GM21515 (cell line): ENCODE data around the gene TARP.

Experiments used
- ATAC-seq: cut with Tn5 transposase; IDR thresholded peaks from one replicate; pipeline ENCODE4 v1.9.1; 2021; ENCODE audit not compliant: unreplicated experiment

Gene TARP

DNA sequence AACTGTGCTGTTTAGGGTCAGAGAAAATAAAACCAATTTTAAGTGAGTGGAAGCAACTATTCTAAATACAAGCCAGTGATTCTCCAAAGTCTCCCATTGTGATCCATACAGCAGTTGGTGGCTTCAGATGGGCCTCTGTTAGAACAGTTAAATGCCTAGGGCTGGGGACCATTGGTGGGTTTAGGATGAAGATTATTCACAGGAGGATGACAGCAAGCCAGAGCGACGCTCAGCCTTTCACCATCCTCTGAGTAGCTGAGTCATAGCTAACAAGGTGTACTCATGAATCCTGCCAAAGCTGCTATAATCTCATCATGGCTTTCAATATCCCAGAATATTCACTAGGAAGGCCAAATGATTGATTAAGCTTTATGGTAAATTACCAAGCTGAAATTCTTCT, 55.8 kb downstream of the TARP start:
- ATAC-seq, result no peak

DNA sequence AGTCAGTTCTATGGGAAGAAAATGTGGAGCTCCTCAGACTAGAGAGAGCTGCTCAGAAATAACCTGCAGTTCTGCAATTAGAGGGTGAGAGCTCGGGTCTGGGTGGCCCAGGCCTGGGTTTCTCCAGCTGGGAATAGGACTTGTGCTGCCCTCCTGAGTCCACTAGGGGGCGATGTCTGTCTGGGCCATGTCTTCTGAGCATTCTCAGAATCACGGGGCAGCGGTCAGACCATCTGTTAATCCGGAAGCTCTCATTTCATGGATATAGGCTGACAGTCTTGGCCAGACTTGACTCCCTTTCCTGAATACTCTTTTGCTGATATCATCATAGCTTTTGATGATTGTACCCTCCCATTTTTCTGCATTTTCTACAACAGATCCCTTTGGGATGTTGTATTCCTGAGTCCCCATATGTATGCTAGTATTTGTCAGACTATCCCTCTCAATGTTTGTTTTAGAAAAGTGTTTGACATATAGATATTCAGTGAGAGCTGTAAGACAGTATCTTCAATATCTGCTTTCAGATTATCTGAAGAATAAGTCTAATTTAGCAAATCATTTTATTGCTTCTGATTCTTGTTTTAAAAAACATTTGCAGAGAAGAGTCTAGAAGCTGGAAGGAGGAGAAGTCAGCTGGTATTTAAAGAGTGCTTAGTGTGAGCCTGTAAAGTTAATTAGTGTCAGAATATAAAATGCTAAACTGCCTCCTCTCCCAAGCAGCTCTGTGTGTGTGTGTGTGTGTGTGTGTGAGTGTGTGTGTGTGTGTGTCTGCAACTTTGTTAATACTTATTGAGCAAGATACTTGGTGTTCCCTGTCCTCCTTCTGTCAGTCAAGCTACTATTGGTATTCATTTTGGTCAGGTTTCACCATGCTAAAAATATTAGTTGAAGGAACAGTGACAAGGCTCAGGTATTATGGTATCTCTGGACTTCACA, 57.4 kb downstream of the TARP start:
- peak; percentile 84 for ATAC-seq

DNA sequence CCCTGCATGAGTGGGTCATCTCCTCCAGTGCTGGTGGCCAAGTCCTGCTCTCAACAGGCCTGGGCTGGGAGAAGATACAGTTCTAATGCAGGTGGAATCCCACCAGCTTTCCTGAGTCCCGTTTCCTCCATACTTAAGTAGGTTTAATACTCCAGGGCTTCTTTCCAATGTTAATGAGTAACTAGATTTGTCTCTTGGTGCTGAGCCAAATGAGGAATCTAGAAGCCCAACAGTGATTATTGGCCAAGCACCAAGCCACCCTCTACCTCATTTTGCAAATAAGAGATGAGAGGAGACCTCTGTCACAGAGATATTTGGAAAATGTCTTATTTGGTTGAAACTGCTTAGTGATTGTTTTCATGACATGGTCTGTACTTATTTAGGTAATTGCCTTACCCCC, 58.3 kb downstream of the TARP start:
- ATAC-seq, result no peak

- no peak for ATAC-seq
Measured at GRCh38 chr7:38211940-38212339, 61.5 kb downstream of the TARP start.

DNA sequence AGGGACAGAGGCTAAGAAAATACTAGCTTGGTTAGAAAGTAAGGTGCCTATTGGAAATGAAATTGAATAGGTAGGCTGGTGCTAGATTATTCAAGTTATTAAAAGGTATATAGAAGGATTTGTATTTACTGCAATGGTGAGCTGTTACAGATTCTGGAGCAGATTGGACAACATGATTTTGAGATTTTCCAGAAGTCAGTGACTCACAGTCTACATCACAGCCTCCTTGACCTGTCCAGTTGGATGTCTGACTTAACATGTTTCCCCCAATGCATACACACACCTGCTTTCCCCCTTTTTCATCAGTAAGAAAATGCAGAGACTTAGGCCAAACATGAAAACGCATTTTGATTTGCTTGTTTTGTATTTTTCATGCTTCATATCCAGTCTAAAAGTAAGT, 62.0 kb downstream of the TARP start:
- ATAC-seq, result no peak
